SU-DHL-6 (cell line): ENCODE results near the gene F2.

Experiments used
- H2AFZ ChIP-seq: fragments of 200-600 bp; sonication (generic); 2 replicates; pipeline ENCODE4 v1.6.1; 2014; ENCODE audit warnings: low read depth, mild to moderate bottlenecking, moderate library complexity, mixed read lengths, antibody characterized with exemption, low read length; ENCODE audit not compliant: severe bottlenecking
- H3F3A ChIP-seq: fragments of 200-600 bp; shearing (Covaris generic); 2 replicates; pipeline ENCODE4 v1.6.0; 2016; ENCODE audit warnings: antibody characterized with exemption, mild to moderate bottlenecking; ENCODE audit not compliant: insufficient read depth
- H3K27ac ChIP-seq: fragments of 200-600 bp; sonication (generic); 2 replicates; pipeline ENCODE4 v1.5.1; 2016; ENCODE audit warnings: low read depth, mild to moderate bottlenecking, low read length, moderate library complexity, mixed read lengths
- H3K27me3 ChIP-seq: fragments of 200-600 bp; sonication (generic), shearing (Covaris generic); 2 replicates; pipeline ENCODE4 v1.6.0; 2014; ENCODE audit warnings: mild to moderate bottlenecking, low read length
- H3K36me3 ChIP-seq: fragments of 200-600 bp; sonication (generic); 2 replicates; pipeline ENCODE4 v1.6.1; 2014; ENCODE audit warnings: mild to moderate bottlenecking, low read length, mixed read lengths
- H3K4me2 ChIP-seq: fragments of 300-600, 200-600 bp; shearing (Covaris generic), sonication (generic); 2 replicates; pipeline ENCODE4 v1.6.0; 2014; ENCODE audit warnings: low read length, low read depth, mild to moderate bottlenecking; ENCODE audit not compliant: poor library complexity, severe bottlenecking
- H3K4me3 ChIP-seq: fragments of 200-600 bp; sonication (generic); 2 replicates; pipeline ENCODE4 v1.5.1; 2014; ENCODE audit warnings: antibody characterized with exemption, low read length, mild to moderate bottlenecking, mixed read lengths; ENCODE audit not compliant: insufficient read depth, poor library complexity, severe bottlenecking
- H3K79me2 ChIP-seq: fragments of 200-600 bp; sonication (generic); 2 replicates; pipeline ENCODE4 v1.6.1; 2014; ENCODE audit warnings: mild to moderate bottlenecking, low read length, moderate library complexity; ENCODE audit not compliant: insufficient read depth
- H3K9ac ChIP-seq: fragments of 200-600 bp; sonication (generic); 2 replicates; pipeline ENCODE4 v1.7.0; 2014; ENCODE audit warnings: mild to moderate bottlenecking, low read length
- H3K9me2 ChIP-seq: fragments of 200-600 bp; sonication (generic); replicated peaks from 2 replicates; pipeline ENCODE4 v1.6.1; 2014; ENCODE audit warnings: low read length; ENCODE audit not compliant: insufficient read depth
- H3K9me3 ChIP-seq: fragments of 200-600 bp; sonication (generic); 2 replicates; pipeline ENCODE4 v1.6.1; 2014; ENCODE audit warnings: low read length, mixed read lengths; ENCODE audit not compliant: insufficient read depth
- H4K20me1 ChIP-seq: fragments of 200-600 bp; sonication (generic); 2 replicates; pipeline ENCODE4 v1.6.1; 2014; ENCODE audit warnings: low read depth, mild to moderate bottlenecking, antibody characterized with exemption, low read length, moderate library complexity, mixed read lengths
- EZH2phosphoT487 ChIP-seq: fragments of 200-600 bp; sonication (generic), shearing (Covaris generic); conservative IDR thresholded peaks from 2 replicates; pipeline ENCODE4 v1.6.1; 2018; ENCODE audit warnings: mild to moderate bottlenecking, antibody characterized with exemption, low read length, moderate library complexity, mixed read lengths
- TF ChIP-seq, protein P1 (sequence below): fragments of 200-600 bp; sonication (generic); IDR thresholded peaks from one replicate; pipeline ENCODE4 v1.5.1; 2017; ENCODE audit warnings: antibody characterized with exemption, mild to moderate bottlenecking, low read length, moderate library complexity; ENCODE audit not compliant: insufficient read depth, poor library complexity, severe bottlenecking

Gene F2

DNA sequence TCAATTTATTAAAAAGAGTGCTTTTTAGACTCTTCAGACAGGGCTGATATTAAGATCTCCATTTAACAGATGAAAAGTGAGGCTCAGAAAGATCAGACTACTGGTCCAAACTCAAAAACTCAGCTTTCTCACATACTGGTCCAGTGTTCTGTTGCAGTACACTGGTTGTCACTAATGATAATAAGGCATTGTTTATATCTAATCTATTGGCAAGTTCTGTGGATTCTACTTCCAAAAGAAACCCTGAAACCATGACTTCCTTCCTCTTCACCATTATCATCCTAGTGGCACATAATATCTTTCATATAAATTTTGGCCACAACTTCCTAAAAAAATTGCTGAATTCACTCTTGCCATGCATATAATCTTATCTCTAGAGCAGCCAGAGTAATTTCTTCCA, 36.9 kb downstream of the F2 start:
- Histone ChIP-seq H3K9ac (no peak overlapping the region), H3F3A (0 out of 2 replicates have a peak, but pooled peaks cover 6% of the 10 kb centered on the region), H3K4me3 (no peak overlapping the region), H3K79me2 (no peaks in the 10 kb centered on the region), H3K4me2 (no peak overlapping the region), H3K27me3 (no peaks in the 10 kb centered on the region), H3K36me3 (peaks cover 50% of the 10 kb centered on the region), H3K9me2 (no peaks in the 10 kb centered on the region), H2AFZ (no peak overlapping the region), H3K9me3 (no peaks in the 10 kb centered on the region), H3K27ac (no peak overlapping the region), H4K20me1 (no peaks in the 10 kb centered on the region)
- TF ChIP-seq EZH2phosphoT487 = no peak
- TF ChIP-seq, protein P1, sequence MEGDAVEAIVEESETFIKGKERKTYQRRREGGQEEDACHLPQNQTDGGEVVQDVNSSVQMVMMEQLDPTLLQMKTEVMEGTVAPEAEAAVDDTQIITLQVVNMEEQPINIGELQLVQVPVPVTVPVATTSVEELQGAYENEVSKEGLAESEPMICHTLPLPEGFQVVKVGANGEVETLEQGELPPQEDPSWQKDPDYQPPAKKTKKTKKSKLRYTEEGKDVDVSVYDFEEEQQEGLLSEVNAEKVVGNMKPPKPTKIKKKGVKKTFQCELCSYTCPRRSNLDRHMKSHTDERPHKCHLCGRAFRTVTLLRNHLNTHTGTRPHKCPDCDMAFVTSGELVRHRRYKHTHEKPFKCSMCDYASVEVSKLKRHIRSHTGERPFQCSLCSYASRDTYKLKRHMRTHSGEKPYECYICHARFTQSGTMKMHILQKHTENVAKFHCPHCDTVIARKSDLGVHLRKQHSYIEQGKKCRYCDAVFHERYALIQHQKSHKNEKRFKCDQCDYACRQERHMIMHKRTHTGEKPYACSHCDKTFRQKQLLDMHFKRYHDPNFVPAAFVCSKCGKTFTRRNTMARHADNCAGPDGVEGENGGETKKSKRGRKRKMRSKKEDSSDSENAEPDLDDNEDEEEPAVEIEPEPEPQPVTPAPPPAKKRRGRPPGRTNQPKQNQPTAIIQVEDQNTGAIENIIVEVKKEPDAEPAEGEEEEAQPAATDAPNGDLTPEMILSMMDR = no peak

DNA sequence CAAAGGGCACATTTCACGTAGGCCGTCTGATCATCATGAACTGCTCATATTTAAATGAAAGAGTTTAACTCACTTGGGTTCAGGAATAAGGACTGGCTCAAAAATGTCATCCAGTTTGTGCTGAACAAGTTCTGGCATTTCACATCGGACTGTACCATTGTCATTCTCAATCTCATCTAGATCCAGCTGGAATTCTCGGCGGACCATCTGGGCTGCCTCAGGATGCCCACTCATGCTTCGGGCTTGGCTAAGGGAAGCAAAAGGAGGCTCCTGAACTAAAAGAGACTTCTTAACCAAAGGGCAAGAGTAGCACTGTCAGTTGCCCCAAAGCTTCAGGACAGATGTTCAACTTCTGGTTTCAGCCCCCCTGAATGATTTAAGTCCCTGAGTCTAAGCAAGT, 40.2 kb downstream of the F2 start:
- Histone ChIP-seq H3K27ac (no peak overlapping the region), H2AFZ (no peak overlapping the region), H4K20me1 (no peaks in the 10 kb centered on the region), H3K79me2 (no peaks in the 10 kb centered on the region), H3K27me3 (no peaks in the 10 kb centered on the region), H3K4me3 (no peak overlapping the region), H3K9me3 (no peaks in the 10 kb centered on the region), H3K9me2 (no peaks in the 10 kb centered on the region), H3K4me2 (no peak overlapping the region), H3F3A (0 out of 2 replicates have a peak, but pooled peaks cover 3% of the 10 kb centered on the region), H3K36me3 (peaks cover 61% of the 10 kb centered on the region), H3K9ac (no peak overlapping the region)
- TF ChIP-seq EZH2phosphoT487 = no peak
- TF ChIP-seq, protein P1 = no peak

DNA sequence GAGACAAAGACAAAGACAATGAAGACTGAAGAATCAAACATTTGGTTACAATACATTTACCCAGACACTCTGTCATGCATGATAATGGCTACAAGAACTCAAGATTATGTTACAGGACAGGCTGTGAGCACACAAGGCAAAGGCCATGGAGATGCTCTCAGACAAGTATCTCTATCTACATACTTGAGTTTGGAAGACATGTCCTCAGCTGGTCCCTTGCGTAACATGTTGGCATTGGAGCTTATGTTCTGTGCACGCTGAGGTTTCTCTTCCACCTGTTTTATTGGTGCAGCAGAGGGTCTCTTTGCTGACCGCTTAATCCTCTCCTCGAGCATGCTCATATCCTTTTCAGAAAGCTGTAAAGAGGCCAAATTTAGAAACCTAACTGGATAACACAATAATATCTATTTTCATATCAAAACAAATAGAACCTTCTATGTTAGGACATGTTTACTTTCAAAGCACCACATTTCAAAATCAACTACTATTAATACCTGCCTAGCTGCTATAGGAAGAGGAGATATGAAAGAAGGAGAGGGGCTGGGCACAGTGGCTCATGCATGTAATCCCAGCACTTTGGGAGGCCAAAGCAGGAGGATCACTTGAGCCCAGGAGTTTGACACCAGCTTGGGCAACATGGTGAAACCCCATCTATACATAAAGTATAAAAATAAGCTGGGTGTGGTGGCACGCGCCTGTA, 41.6 kb downstream of the F2 start:
- H3K9me2 ChIP-seq = no peaks in the 10 kb centered on the region
- 0 out of 2 replicates have a peak, but pooled peaks cover 3% of the 10 kb centered on the region for H3F3A ChIP-seq
- H3K36me3 ChIP-seq = peaks cover 62% of the 10 kb centered on the region
- TF ChIP-seq EZH2phosphoT487 = no peak
- TF ChIP-seq, protein P1 = no peak
- no peak overlapping the region for H2AFZ ChIP-seq
- H3K4me2 ChIP-seq = no peak overlapping the region
- no peak overlapping the region for H3K27ac ChIP-seq
- H4K20me1 ChIP-seq = no peaks in the 10 kb centered on the region
- H3K9ac ChIP-seq = no peak overlapping the region
- H3K27me3 ChIP-seq = no peaks in the 10 kb centered on the region
- H3K9me3 ChIP-seq = no peaks in the 10 kb centered on the region
- no peaks in the 10 kb centered on the region for H3K79me2 ChIP-seq
- H3K4me3 ChIP-seq = no peak overlapping the region
